B cell (primary cell): Measurements from ENCODE around the gene TRIM44. TPM values are rescaled to one million over a fixed set of nuclear protein-coding genes. Genes with fewer than 3 reads are reported as not detected.
"Not testable (repeated sequence)": the region's sequence is repeated elsewhere in the genome, so short reads cannot be mapped to it uniquely, and the experiment has no call there.

ENCODE experiments used
- ATAC-seq: fragments of 200-7000 bp; cut with Tn5 transposase; one replicate; pipeline ENCODE4 v1.10.0; 2021; ENCODE audit warnings: low read depth, mild to moderate bottlenecking, moderate number of reproducible peaks, moderate library complexity
- CTCF ChIA-PET: fragments of 350-600 bp; sonication (Branson Sonifier 250); formaldehyde crosslinking; loops from one replicate; lab custom pipeline; 2021; ENCODE audit warnings: antibody characterized with exemption, inconsistent platforms; lab: Charles Lee
- POLR2A ChIA-PET: fragments of 350-600 bp; sonication (Branson Sonifier 250); formaldehyde crosslinking; loops from one replicate; lab custom pipeline; 2021; ENCODE audit warnings: antibody characterized with exemption; lab: Charles Lee
- DNase-seq: peaks from one replicate; pipeline ENCODE4 v3.0.0; 2013
- H2AFZ ChIP-seq: 2 replicates; pipeline ENCODE4 v1.6.1; 2012; ENCODE audit warnings: mild to moderate bottlenecking, low read depth, low read length; ENCODE audit not compliant: insufficient read depth, poor library complexity, severe bottlenecking
- H3K27ac ChIP-seq, 2 donors: 1 replicate in 1 of 2; 2 replicates in 1 of 2; pipeline ENCODE4 v1.5.1; 2012 to 2013; ENCODE audit warnings: low read length in 2 of 2, mild to moderate bottlenecking in 2 of 2, moderate library complexity in 1 of 2
- H3K27me3 ChIP-seq, 4 experiments: fragments of 200-600 bp in 1 of 4; sonication (generic) in 1 of 4; replicated peaks in 1 of 4; 1 replicate in 2 of 4; 2 replicates in 2 of 4; pipeline versions ENCODE4 v1.6.1 to v1.7.0; 2013 to 2016; ENCODE audit warnings: low read length in 3 of 4, mild to moderate bottlenecking in 2 of 4, mixed read lengths in 1 of 4, moderate library complexity in 1 of 4; ENCODE audit not compliant: insufficient read depth in 4 of 4, control insufficient read depth in 3 of 4; ENCODE audit errors: control extremely low read depth in 1 of 4
- H3K36me3 ChIP-seq, 2 experiments: replicated peaks in 1 of 2; 1 replicate in 1 of 2; 2 replicates in 1 of 2; pipeline versions ENCODE4 v1.6.1 to v1.7.1; 2013; ENCODE audit warnings: low read length in 1 of 2; ENCODE audit not compliant: insufficient read depth in 2 of 2, control insufficient read depth in 1 of 2; ENCODE audit errors: control extremely low read depth in 1 of 2, extremely low read depth in 1 of 2
- H3K4me1 ChIP-seq, 2 donors: fragments of 200-600 bp in 1 of 2; sonication (generic) in 1 of 2; 1 replicate in 1 of 2; 2 replicates in 1 of 2; pipeline versions ENCODE4 v1.5.1 to v1.6.1; 2013 to 2017; ENCODE audit warnings: low read length in 2 of 2; ENCODE audit not compliant: control insufficient read depth in 2 of 2, insufficient read depth in 2 of 2
- H3K4me2 ChIP-seq: replicated peaks from 2 replicates; pipeline ENCODE3; 2012; ENCODE audit warnings: mild to moderate bottlenecking, low read depth, low read length; ENCODE audit not compliant: poor library complexity, severe bottlenecking
- H3K4me3 ChIP-seq, 5 experiments: fragments of 200-600 bp in 1 of 5; sonication (generic) in 1 of 5; 1 replicate in 3 of 5; 2 replicates in 2 of 5; pipeline versions ENCODE4 v1.5.1 to v1.7.0; 2011 to 2016; ENCODE audit warnings: low read length in 4 of 5, mild to moderate bottlenecking in 4 of 5, low read depth in 2 of 5, control low read depth in 1 of 5, moderate library complexity in 1 of 5; ENCODE audit not compliant: insufficient read depth in 1 of 5; ENCODE audit errors: control extremely low read depth in 1 of 5, extremely low read depth in 1 of 5
- H3K79me2 ChIP-seq: fragments of 200-600 bp; sonication (generic); one replicate; pipeline ENCODE4 v1.6.0; 2016; ENCODE audit warnings: low read length; ENCODE audit not compliant: control insufficient read depth, insufficient read depth
- H3K9ac ChIP-seq: fragments of 200-600 bp; sonication (generic); 2 replicates; pipeline ENCODE4 v1.6.1; 2017; ENCODE audit warnings: mild to moderate bottlenecking, low read length, moderate library complexity
- H3K9me3 ChIP-seq, 3 donors: one replicate each; pipeline versions ENCODE4 v1.6.1 to v1.7.1; 2013; ENCODE audit warnings: low read length in 2 of 3; ENCODE audit not compliant: control insufficient read depth in 2 of 3, insufficient read depth in 1 of 3; ENCODE audit errors: control extremely low read depth in 1 of 3
- H4K20me1 ChIP-seq: 2 replicates; pipeline ENCODE4 v1.6.0; 2012; ENCODE audit warnings: mild to moderate bottlenecking, low read length; ENCODE audit not compliant: insufficient read depth, control insufficient read depth, poor library complexity, severe bottlenecking
- H3K27ac Mint-ChIP-seq: one replicate; pipeline ENCODE4 v1.8.0; 2021; ENCODE audit warnings: mixed read lengths
- H3K27me3 Mint-ChIP-seq: one replicate; pipeline ENCODE4 v1.8.0; 2021; ENCODE audit warnings: mixed read lengths
- H3K4me1 Mint-ChIP-seq: one replicate; pipeline ENCODE4 v1.8.0; 2021; ENCODE audit warnings: mixed read lengths
- H3K4me3 Mint-ChIP-seq: one replicate; pipeline ENCODE4 v1.8.0; 2021; ENCODE audit warnings: mixed read lengths
- H3K9me3 Mint-ChIP-seq: one replicate; pipeline ENCODE4 v1.8.0; 2022; ENCODE audit warnings: mixed read lengths; ENCODE audit not compliant: insufficient read depth
- WGBS: methylation state at CpG from one replicate; pipeline ENCODE4 v1.1.5; 2013; ENCODE audit warnings: missing lambda C conversion rate; ENCODE audit not compliant: insufficient coverage; 5-methylcytosine and 5-hydroxymethylcytosine counted together
- intact Hi-C: fragments of 100-400 bp; cut with micrococcal nuclease; formaldehyde crosslinking; loops from one replicate; pipeline ENCODE4 v1.10.0; 2022
- polyA plus RNA-seq: library from polyadenylated mRNA; depleted of rRNA; stranded (reverse); fragments of >200 nt; gene quantifications from 2 replicates; pipeline ENCODE4 v1.2.3, GENCODE V29; 2012
- total RNA-seq, 2 donors: library from RNA; stranded (reverse); fragments of 120-200 nt in 1 of 2; gene quantifications; 1 replicate in 1 of 2; 2 replicates in 1 of 2; pipeline versions ENCODE4 v1.2.3 to v1.2.4, GENCODE V29; 2013 to 2022

The TRIM44 gene
- total and polyA plus RNA-seq, 2 donors (not counting 1 experiment from before 2014, with no cell fraction given): 39.1 to 71.1 TPM

GRCh38 chr11:35753573-35753972, 91.0 kb downstream of the TRIM44 start:
- intact Hi-C loops, H3K4me2 ChIP-seq, H3K36me3 ChIP-seq, DNase-seq, H3K9me3 Mint-ChIP-seq, H3K4me1 Mint-ChIP-seq, H3K4me3 ChIP-seq, POLR2A ChIA-PET, H3K9me3 ChIP-seq, H3K9ac ChIP-seq, H3K4me3 Mint-ChIP-seq, H2AFZ ChIP-seq, CTCF ChIA-PET, H3K27ac ChIP-seq, H3K4me1 ChIP-seq, H4K20me1 ChIP-seq, H3K27me3 ChIP-seq, H3K27me3 Mint-ChIP-seq, H3K27ac Mint-ChIP-seq, ATAC-seq: not testable (repeated sequence)
- peaks cover 14% of the 10 kb centered on the region for H3K79me2 ChIP-seq
- 97% methylated on average over 4 of the region's 6 CpGs for WGBS

- DNase-seq, H2AFZ ChIP-seq, H3K9me3 Mint-ChIP-seq, H3K9ac ChIP-seq, H3K27me3 Mint-ChIP-seq, H3K9me3 ChIP-seq, POLR2A ChIA-PET, H3K36me3 ChIP-seq, CTCF ChIA-PET, H3K27me3 ChIP-seq, H3K4me3 Mint-ChIP-seq, H3K27ac ChIP-seq, H3K4me1 ChIP-seq, H3K4me2 ChIP-seq, intact Hi-C loops, H3K4me3 ChIP-seq, H3K27ac Mint-ChIP-seq, ATAC-seq: not testable (repeated sequence)
- peaks cover 12% of the 10 kb centered on the region for H3K4me1 Mint-ChIP-seq
- H4K20me1 ChIP-seq: peaks cover 36% of the 10 kb centered on the region
- 92% methylated on average over 8 of the region's 8 CpGs for WGBS
- peaks cover 43% of the 10 kb centered on the region for H3K79me2 ChIP-seq
Measured at GRCh38 chr11:35759951-35760350, 97.4 kb downstream of the TRIM44 start.
